Activated naive CD8-positive, alpha-beta T cell treated with anti-CD3 and anti-CD28 coated beads, Interleukin-2, amount 50 U/mL, for 16 hours (primary cell): Measurements from ENCODE around the gene PPDPF.

Experiments used
- DNase-seq: peaks from one replicate; pipeline ENCODE4 v3.0.0-alpha.2; 2020; ENCODE audit warnings: low read depth, low spot score

Gene PPDPF

GRCh38 chr20:63487781-63488241, 32.8 kb upstream of the PPDPF start:
- DNase-seq: no peak

GRCh38 chr20:63488315-63489251, 32.0 kb upstream of the PPDPF start:
- DNase-seq: no peak

GRCh38 chr20:63490416-63490815, 30.1 kb upstream of the PPDPF start:
- DNase-seq: no peak

GRCh38 chr20:63491078-63491477, 29.5 kb upstream of the PPDPF start:
- no peak for DNase-seq

GRCh38 chr20:63491635-63492230, 28.8 kb upstream of the PPDPF start:
- DNase-seq: no peak

- DNase-seq: no peak
These were observed 28.0 kb upstream of the PPDPF start for GRCh38 chr20:63492518-63492917.

GRCh38 chr20:63492982-63493381, 27.6 kb upstream of the PPDPF start:
- DNase-seq: no peak

GRCh38 chr20:63493563-63494020, 27.0 kb upstream of the PPDPF start:
- DNase-seq: no peak

- DNase-seq: no peak
These were observed 26.5 kb upstream of the PPDPF start for GRCh38 chr20:63494084-63494419.

GRCh38 chr20:63494420-63495166, 26.0 kb upstream of the PPDPF start:
- DNase-seq: no peak

- no peak for DNase-seq
These were observed 25.3 kb upstream of the PPDPF start for GRCh38 chr20:63495167-63495720.

GRCh38 chr20:63495741-63496595, 24.6 kb upstream of the PPDPF start:
- DNase-seq: peak; percentile 63

GRCh38 chr20:63496596-63497120, 23.9 kb upstream of the PPDPF start:
- no peak for DNase-seq

- no peak for DNase-seq
These were observed 23.2 kb upstream of the PPDPF start for GRCh38 chr20:63497138-63497945.

- no peak for DNase-seq
These were observed 22.3 kb upstream of the PPDPF start for GRCh38 chr20:63497946-63498935.

- no peak for DNase-seq
These were observed 21.6 kb upstream of the PPDPF start, which contains the start of gene EEF1A2 for GRCh38 chr20:63498960-63499337. TSS of gene EEF1A2 (minus strand) at chr20:63499083. CDS start at chr20:63497763, 1,320 bp downstream.

GRCh38 chr20:63499338-63499969, 21.1 kb upstream of the PPDPF start:
- DNase-seq: no peak
